Colonic mucosa (tissue), 4 donors: ENCODE results near the gene CDK6. TPM values are rescaled to one million over a fixed set of nuclear protein-coding genes. Genes with fewer than 3 reads are reported as not detected.
A peak's percentile ranks its signal among the peaks of the same experiment; 100 is the strongest.

Experiments
- DNase-seq: peaks from one replicate; pipeline ENCODE4 v3.0.0-alpha.2; 2020
- H3K27ac ChIP-seq: fragments of 200-600 bp; one replicate; pipeline ENCODE4 v1.8.0; 2021
- H3K27me3 ChIP-seq: fragments of 200-600 bp; one replicate; pipeline ENCODE4 v1.8.0; 2021
- H3K36me3 ChIP-seq: fragments of 200-600 bp; one replicate; pipeline ENCODE4 v1.8.0; 2021
- H3K4me1 ChIP-seq: fragments of 200-600 bp; one replicate; pipeline ENCODE4 v1.8.0; 2021; ENCODE audit warnings: mild to moderate bottlenecking
- H3K4me3 ChIP-seq: fragments of 200-600 bp; one replicate; pipeline ENCODE4 v1.8.0; 2021
- H3K9ac ChIP-seq, 2 donors: one replicate each; pipeline ENCODE4 v1.7.0; 2013; ENCODE audit warnings: control low read depth in 2 of 2, low read depth in 2 of 2, low read length in 2 of 2
- H3K9me3 ChIP-seq: fragments of 200-600 bp; one replicate; pipeline ENCODE4 v1.8.0; 2021
- CTCF ChIP-seq: fragments of 200-600 bp; IDR thresholded peaks from one replicate; pipeline ENCODE4 v1.8.0; 2022; ENCODE audit warnings: antibody characterized with exemption, mild to moderate bottlenecking
- intact Hi-C: fragments of 100-400 bp; cut with DNase I; formaldehyde crosslinking; loops from one replicate; pipeline ENCODE4 v1.14.1; 2022
- total RNA-seq, 2 donors: library from RNA; stranded (reverse); fragmentation: NEBNext Ultra II Directional in 1 of 2; extraction: Animal tissue kit (Norgen Biotek cat#: 25700) in 1 of 2; gene quantifications; one replicate each; pipeline ENCODE4 v1.2.1, GENCODE V29; 2021
- donor health status: healthy.
- donor health status: DM: no; HTN: no; CAD: no.
- donor health status: DM: no; HTN: no; CAD: no.

CDK6 gene
- total RNA-seq, 2 donors from 2014 or later, result 37.1 to 55.4 TPM

GRCh38 chr7:92691578-92691977 is 144.8 kb downstream of the CDK6 start:
- DNase-seq, result peak; percentile 42
- H3K9ac ChIP-seq, result no peak overlapping the region
- H3K9me3 ChIP-seq, result no peaks in the 10 kb centered on the region
- intact Hi-C loops, result loop anchor here (5.0 kb wide), 2 partner anchors 141 to 366 kb away; no protein-coding TSS in a partner anchor
- no peak overlapping the region for H3K4me3 ChIP-seq
- peaks cover 5% of the 10 kb centered on the region for H3K4me1 ChIP-seq
- no peak overlapping the region for H3K27ac ChIP-seq
- H3K36me3 ChIP-seq, result no peaks in the 10 kb centered on the region
- TF ChIP-seq CTCF, result peak; percentile 50
- H3K27me3 ChIP-seq, result no peaks in the 10 kb centered on the region

GRCh38 chr7:92685136-92686042 is 151.0 kb downstream of the CDK6 start:
- H3K27ac ChIP-seq, result no peak overlapping the region

GRCh38 chr7:92684274-92684673 is 152.1 kb downstream of the CDK6 start:
- intact Hi-C loops, result no loop called here
- Histone ChIP-seq H3K9me3 (no peaks in the 10 kb centered on the region), H3K27me3 (no peaks in the 10 kb centered on the region), H3K4me3 (no peak overlapping the region), H3K9ac (no peak overlapping the region), H3K27ac (no peak overlapping the region), H3K36me3 (no peaks in the 10 kb centered on the region), H3K4me1 (peaks cover 8% of the 10 kb centered on the region)
- DNase-seq, result no peak
- no peak for TF ChIP-seq CTCF

More at GRCh38 chr7:92685136-92686042, 151.0 kb downstream of the CDK6 start:
- H3K9me3 ChIP-seq, result no peaks in the 10 kb centered on the region
- intact Hi-C loops, result no loop called here
- H3K4me3 ChIP-seq, result no peak overlapping the region
- H3K36me3 ChIP-seq, result no peaks in the 10 kb centered on the region
- no peak for DNase-seq
- peaks cover 8% of the 10 kb centered on the region for H3K4me1 ChIP-seq
- H3K27me3 ChIP-seq, result no peaks in the 10 kb centered on the region
- no peak for TF ChIP-seq CTCF
- H3K9ac ChIP-seq, result no peak overlapping the region

- Histone ChIP-seq H3K4me3 (no peak overlapping the region), H3K9ac (peak overlapping the region in 1 of 2 donors; percentile 16), H3K36me3 (no peaks in the 10 kb centered on the region), H3K4me1 (peaks cover 8% of the 10 kb centered on the region), H3K27me3 (no peaks in the 10 kb centered on the region), H3K27ac (no peak overlapping the region), H3K9me3 (no peaks in the 10 kb centered on the region)
- no peak for TF ChIP-seq CTCF
- DNase-seq, result no peak
- intact Hi-C loops, result no loop called here
Observed at GRCh38 chr7:92682903-92683539, 153.4 kb downstream of the CDK6 start.

GRCh38 chr7:92682330-92682729 is 154.0 kb downstream of the CDK6 start:
- intact Hi-C loops, result no loop called here
- H3K27me3 ChIP-seq, result no peaks in the 10 kb centered on the region
- peaks cover 8% of the 10 kb centered on the region for H3K4me1 ChIP-seq
- no peak for DNase-seq
- H3K9me3 ChIP-seq, result no peaks in the 10 kb centered on the region
- H3K9ac ChIP-seq, result peak overlapping the region in 1 of 2 donors; percentile 16
- H3K27ac ChIP-seq, result no peak overlapping the region
- TF ChIP-seq CTCF, result no peak
- no peaks in the 10 kb centered on the region for H3K36me3 ChIP-seq
- H3K4me3 ChIP-seq, result no peak overlapping the region
